Parathyroid adenoma (tissue), 2 donors: Measurements from ENCODE around the gene DCP1B.
A peak's percentile ranks its signal among the peaks of the same experiment; 100 is the strongest.

Experiments
- H2AFZ ChIP-seq: fragments of 300-600 bp; sonication (generic); one replicate; pipeline ENCODE4 v1.7.0; 2017; ENCODE audit warnings: antibody characterized with exemption, mild to moderate bottlenecking
- H3K27ac ChIP-seq: fragments of 300-600 bp; sonication (generic); one replicate; pipeline ENCODE4 v1.7.0; 2017
- H3K27me3 ChIP-seq: fragments of 300-600 bp; sonication (generic); one replicate; pipeline ENCODE4 v1.7.0; 2017; ENCODE audit warnings: low read length; ENCODE audit not compliant: control insufficient read depth, insufficient read depth
- H3K36me3 ChIP-seq: fragments of 300-600 bp; sonication (generic); one replicate; pipeline ENCODE4 v1.7.0; 2017; ENCODE audit warnings: low read length; ENCODE audit not compliant: control insufficient read depth, insufficient read depth
- H3K4me1 ChIP-seq: fragments of 300-600 bp; sonication (generic); one replicate; pipeline ENCODE4 v1.7.0; 2017; ENCODE audit warnings: control low read depth
- H3K4me2 ChIP-seq: fragments of 300-600 bp; sonication (generic); one replicate; pipeline ENCODE4 v1.7.0; 2017; ENCODE audit warnings: low read length
- H3K4me3 ChIP-seq: fragments of 300-600 bp; sonication (generic); one replicate; pipeline ENCODE4 v1.7.0; 2017; ENCODE audit warnings: low read depth, low read length
- H3K79me2 ChIP-seq: fragments of 300-600 bp; sonication (generic); one replicate; pipeline ENCODE4 v1.7.0; 2017; ENCODE audit warnings: control low read depth
- H3K9ac ChIP-seq: fragments of 300-600 bp; sonication (generic); one replicate; pipeline ENCODE4 v1.7.0; 2017; ENCODE audit warnings: mild to moderate bottlenecking
- H3K9me3 ChIP-seq: fragments of 300-600 bp; sonication (generic); one replicate; pipeline ENCODE4 v1.7.0; 2017; ENCODE audit warnings: low read length; ENCODE audit not compliant: control insufficient read depth
- CTCF ChIP-seq: fragments of 300-600 bp; sonication (generic); IDR thresholded peaks from one replicate; pipeline ENCODE4 v1.7.0; 2017; ENCODE audit warnings: antibody characterized with exemption, mild to moderate bottlenecking
- donor health status: primary hyperparathyroidism.

DCP1B gene

DNA sequence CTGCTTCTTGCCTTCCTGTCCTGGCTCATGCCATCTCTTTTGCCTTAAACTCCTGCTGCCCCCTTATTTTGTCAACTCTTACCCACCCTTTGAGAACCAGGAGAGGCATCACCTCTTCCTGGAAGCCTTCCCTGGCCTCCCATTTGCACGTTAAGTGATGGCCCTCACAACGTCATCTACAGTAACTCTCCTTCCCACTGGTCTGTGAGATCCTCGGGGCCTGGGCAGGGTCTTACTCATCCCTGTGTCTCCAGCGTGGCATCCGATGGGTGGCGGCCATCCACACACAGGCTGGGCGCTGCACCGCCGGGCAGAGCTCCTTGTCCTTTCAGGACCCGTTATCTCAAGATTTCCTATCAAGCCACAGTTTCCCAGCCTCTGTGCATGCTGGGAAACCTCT is 69.0 kb downstream of the DCP1B start:
- no peak overlapping the region for H3K4me2 ChIP-seq
- no peak overlapping the region for H3K27ac ChIP-seq
- no peaks in the 10 kb centered on the region for H3K79me2 ChIP-seq
- H3K4me1 ChIP-seq, result peaks cover 23% of the 10 kb centered on the region
- H2AFZ ChIP-seq, result no peak overlapping the region
- H3K27me3 ChIP-seq, result no peaks in the 10 kb centered on the region
- H3K9ac ChIP-seq, result no peak overlapping the region
- H3K4me3 ChIP-seq, result no peak overlapping the region
- TF ChIP-seq CTCF, result no peak
- H3K9me3 ChIP-seq, result no peaks in the 10 kb centered on the region
- H3K36me3 ChIP-seq, result no peaks in the 10 kb centered on the region

- no peak overlapping the region for H3K9ac ChIP-seq
- no peak overlapping the region for H3K4me2 ChIP-seq
- TF ChIP-seq CTCF, result no peak
- H2AFZ ChIP-seq, result no peak overlapping the region
- no peaks in the 10 kb centered on the region for H3K79me2 ChIP-seq
- no peak overlapping the region for H3K27ac ChIP-seq
- H3K27me3 ChIP-seq, result no peaks in the 10 kb centered on the region
- H3K4me3 ChIP-seq, result no peak overlapping the region
- no peaks in the 10 kb centered on the region for H3K36me3 ChIP-seq
- H3K4me1 ChIP-seq, result peaks cover 22% of the 10 kb centered on the region
- no peaks in the 10 kb centered on the region for H3K9me3 ChIP-seq
Measured at GRCh38 chr12:1934831-1935230, 69.4 kb downstream of the DCP1B start.

- TF ChIP-seq CTCF, result no peak
- H2AFZ ChIP-seq, result peak overlapping the region; percentile 62
- H3K9ac ChIP-seq, result no peak overlapping the region
- no peaks in the 10 kb centered on the region for H3K27me3 ChIP-seq
- peaks cover 19% of the 10 kb centered on the region for H3K4me1 ChIP-seq
- H3K36me3 ChIP-seq, result no peaks in the 10 kb centered on the region
- no peak overlapping the region for H3K4me3 ChIP-seq
- no peaks in the 10 kb centered on the region for H3K79me2 ChIP-seq
- no peaks in the 10 kb centered on the region for H3K9me3 ChIP-seq
- no peak overlapping the region for H3K4me2 ChIP-seq
- no peak overlapping the region for H3K27ac ChIP-seq
Measured at GRCh38 chr12:1934068-1934467, 70.2 kb downstream of the DCP1B start.

- H2AFZ ChIP-seq, result peak overlapping the region; percentile 62
- H3K9ac ChIP-seq, result no peak overlapping the region
- H3K9me3 ChIP-seq, result no peaks in the 10 kb centered on the region
- H3K79me2 ChIP-seq, result no peaks in the 10 kb centered on the region
- peaks cover 19% of the 10 kb centered on the region for H3K4me1 ChIP-seq
- TF ChIP-seq CTCF, result no peak
- no peaks in the 10 kb centered on the region for H3K36me3 ChIP-seq
- H3K4me2 ChIP-seq, result no peak overlapping the region
- H3K27ac ChIP-seq, result no peak overlapping the region
- no peaks in the 10 kb centered on the region for H3K27me3 ChIP-seq
- no peak overlapping the region for H3K4me3 ChIP-seq
Measured at GRCh38 chr12:1933342-1934051, 70.8 kb downstream of the DCP1B start.

DNA sequence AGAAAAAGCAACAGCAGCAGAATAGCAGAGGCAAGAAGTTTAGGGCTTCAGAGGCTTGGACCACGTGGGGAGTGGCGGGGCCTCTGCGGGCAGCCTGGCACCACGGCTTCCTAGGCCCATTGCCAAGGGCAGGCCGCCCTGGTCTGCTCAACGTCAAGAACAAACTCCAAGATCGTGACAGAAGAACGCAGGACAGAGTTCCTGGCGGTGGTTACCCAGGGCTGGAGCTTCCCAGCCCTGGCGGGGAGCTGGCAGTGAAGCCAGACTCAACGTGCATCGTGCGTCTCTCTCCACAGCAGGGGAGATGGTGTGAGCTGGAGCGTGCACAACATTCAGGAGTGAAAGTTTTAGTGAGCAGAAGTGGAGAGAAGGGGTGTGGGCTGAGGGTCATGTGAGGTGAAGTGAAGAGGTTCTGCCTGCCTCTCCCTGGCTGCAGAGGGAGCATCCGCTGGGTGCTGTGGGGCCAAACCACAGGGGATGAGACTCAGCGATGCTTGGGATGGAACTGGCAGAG is 71.9 kb downstream of the DCP1B start:
- TF ChIP-seq CTCF, result no peak
- no peaks in the 10 kb centered on the region for H3K79me2 ChIP-seq

More for the DNA sequence above, 71.9 kb downstream of the DCP1B start:
- H3K27ac ChIP-seq, result no peak overlapping the region
- H3K27me3 ChIP-seq, result no peaks in the 10 kb centered on the region
- peaks cover 19% of the 10 kb centered on the region for H3K4me1 ChIP-seq
- H2AFZ ChIP-seq, result no peak overlapping the region
- no peak overlapping the region for H3K4me2 ChIP-seq
- H3K9ac ChIP-seq, result no peak overlapping the region
- no peaks in the 10 kb centered on the region for H3K36me3 ChIP-seq
- no peak overlapping the region for H3K4me3 ChIP-seq
- H3K9me3 ChIP-seq, result no peaks in the 10 kb centered on the region
